Measurements from ENCODE around the gene IL17RA.

IL17RA gene

DNA sequence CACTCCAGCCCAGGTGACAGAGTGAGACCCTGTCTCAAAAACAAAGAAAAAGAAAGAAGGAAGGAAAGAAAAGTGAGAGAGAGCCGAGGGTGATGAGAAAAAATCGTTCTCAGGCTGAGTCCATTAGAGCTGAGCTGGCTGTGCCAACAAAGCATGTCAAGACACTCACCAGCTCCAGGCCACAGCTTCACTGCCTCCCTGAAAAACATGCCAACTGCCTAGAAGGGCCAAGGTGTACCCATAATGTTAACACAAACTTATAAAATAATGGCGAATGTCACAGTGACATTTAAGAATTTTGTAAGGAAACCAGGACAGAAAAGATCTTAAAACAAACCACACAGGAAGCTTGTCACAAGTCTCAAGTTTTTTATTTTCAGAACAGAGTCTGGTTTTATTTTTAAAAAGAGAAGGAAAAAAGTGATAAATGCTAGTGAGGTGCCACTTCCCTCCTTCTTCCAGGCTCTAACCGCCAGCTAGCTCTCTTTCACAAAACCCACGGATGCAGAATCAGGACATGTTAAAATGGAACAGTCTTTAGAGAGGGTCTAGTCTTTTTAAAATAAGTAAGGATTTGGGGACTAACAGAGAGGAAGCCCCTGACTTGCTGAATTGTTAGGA is 31.3 kb downstream of the IL17RA start:
- CTCF ChIA-PET = interaction anchor here (1.6 to 3.6 kb wide), 3 partner anchors 9 to 56 kb away, joined by 9 to 15 read pairs (median 14); no protein-coding TSS in a partner anchor
- Mint-ChIP-seq H3K4me3 (peak overlapping the region; percentile 46), H3K36me3 (peaks cover 18% of the 10 kb centered on the region), H3K27ac (peak overlapping the region; percentile 86), H3K9me3 (no peaks in the 10 kb centered on the region), H3K4me1 (peaks cover 59% of the 10 kb centered on the region), H3K27me3 (peaks cover 27% of the 10 kb centered on the region)
- no peak for DNase-seq

DNA sequence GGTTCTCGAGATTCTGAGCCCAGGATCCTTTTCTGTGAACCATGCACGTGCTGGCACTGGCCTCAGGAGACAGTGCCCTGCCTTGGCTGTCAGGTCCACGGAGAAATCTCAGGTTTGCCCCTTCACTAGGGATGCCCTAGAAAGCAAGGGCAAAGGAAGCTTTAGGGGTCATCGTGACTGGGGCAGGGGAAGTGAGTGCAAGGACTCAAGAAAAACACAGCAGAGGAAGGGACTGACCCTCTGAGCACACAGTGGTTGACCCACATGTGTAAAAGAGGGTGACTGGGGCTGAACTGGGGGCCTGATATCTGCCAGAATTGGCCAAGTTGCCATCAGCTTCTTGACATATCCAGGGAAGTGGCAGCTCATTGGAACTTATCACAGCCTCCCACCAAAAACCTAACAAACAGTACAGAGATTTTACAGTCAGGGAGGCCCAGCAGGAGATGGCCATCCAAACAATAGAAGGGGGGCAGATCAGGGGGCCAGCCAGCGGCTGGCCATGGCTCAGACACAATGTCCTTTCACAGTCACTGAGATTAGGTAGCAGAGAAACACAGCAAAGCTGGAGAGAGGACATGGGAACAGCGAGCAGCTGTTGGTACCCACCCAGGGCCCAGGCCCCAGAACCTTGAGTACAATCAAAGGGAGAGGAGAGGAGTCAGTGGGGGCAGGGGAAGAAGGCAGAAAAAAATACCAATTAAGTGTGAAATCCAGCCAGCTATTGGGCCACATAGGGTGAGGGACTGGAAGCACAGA is 32.0 kb downstream of the IL17RA start:
- no peaks in the 10 kb centered on the region for H3K9me3 Mint-ChIP-seq
- peak overlapping the region; percentile 86 for H3K27ac Mint-ChIP-seq
- H3K36me3 Mint-ChIP-seq = peaks cover 12% of the 10 kb centered on the region
- DNase-seq = no peak
- peak overlapping the region; percentile 5 for H3K4me3 Mint-ChIP-seq
- peaks cover 34% of the 10 kb centered on the region for H3K27me3 Mint-ChIP-seq
- CTCF ChIA-PET = interaction anchor here (1.6 to 3.6 kb wide), 3 partner anchors 10 to 55 kb away, joined by 9 to 15 read pairs (median 14); no protein-coding TSS in a partner anchor
- H3K4me1 Mint-ChIP-seq = peaks cover 58% of the 10 kb centered on the region

DNA sequence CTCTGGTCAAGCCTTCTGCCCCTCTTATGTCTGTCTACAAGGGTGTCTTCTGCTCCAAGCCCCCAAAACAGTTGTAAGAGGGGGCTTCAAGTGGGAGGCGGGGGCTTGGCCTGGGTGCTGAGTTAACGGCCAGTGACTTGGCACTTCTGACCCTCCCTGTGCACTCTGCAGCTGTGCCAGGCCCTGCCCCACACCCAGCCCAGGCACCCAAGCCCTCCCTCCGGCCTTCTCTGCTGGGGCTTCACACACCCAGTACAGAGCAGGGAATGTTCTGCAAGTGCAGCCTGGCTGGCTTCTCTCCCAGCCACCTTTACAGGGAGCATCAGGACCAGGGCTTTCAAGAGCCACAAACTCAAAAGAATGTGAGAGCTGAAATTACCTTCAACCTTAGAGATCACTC is 32.6 kb downstream of the IL17RA start:
- CTCF ChIA-PET = interaction anchor here (1.6 to 3.6 kb wide), 3 partner anchors 10 to 54 kb away, joined by 9 to 15 read pairs (median 14); no protein-coding TSS in a partner anchor
- H3K27ac Mint-ChIP-seq = peak overlapping the region; percentile 86
- H3K4me1 Mint-ChIP-seq = peaks cover 58% of the 10 kb centered on the region
- no peaks in the 10 kb centered on the region for H3K9me3 Mint-ChIP-seq
- peaks cover 41% of the 10 kb centered on the region for H3K27me3 Mint-ChIP-seq
- peaks cover 9% of the 10 kb centered on the region for H3K36me3 Mint-ChIP-seq
- no peak for DNase-seq
- H3K4me3 Mint-ChIP-seq = peak overlapping the region; percentile 59

DNA sequence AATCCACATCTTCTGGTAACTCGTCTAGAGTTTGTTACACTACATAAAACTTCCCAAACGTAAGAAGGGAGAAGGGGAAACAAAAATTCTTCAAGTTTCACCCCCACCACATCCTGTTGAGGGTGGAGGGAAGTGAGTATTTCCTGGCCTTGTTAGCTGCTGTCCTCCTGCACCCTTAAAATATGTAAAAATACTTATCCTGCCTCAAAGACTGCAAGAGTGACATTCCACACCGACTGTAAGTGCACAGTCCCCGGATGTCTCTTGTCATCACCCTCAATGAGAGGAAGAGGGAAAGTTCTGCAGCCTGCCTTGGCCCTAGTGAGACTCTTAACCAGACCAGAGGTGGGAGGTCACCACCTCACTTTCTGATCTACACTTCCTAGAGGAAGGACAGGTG is 33.1 kb downstream of the IL17RA start:
- no peaks in the 10 kb centered on the region for H3K9me3 Mint-ChIP-seq
- peaks cover 6% of the 10 kb centered on the region for H3K36me3 Mint-ChIP-seq
- CTCF ChIA-PET = interaction anchor here (1.3 to 3.6 kb wide), 3 partner anchors 11 to 54 kb away, joined by 5 to 15 read pairs (median 14); no protein-coding TSS in a partner anchor
- H3K27ac Mint-ChIP-seq = peak overlapping the region; percentile 86
- H3K4me3 Mint-ChIP-seq = peak overlapping the region; percentile 59
- H3K4me1 Mint-ChIP-seq = peaks cover 58% of the 10 kb centered on the region
- H3K27me3 Mint-ChIP-seq = peaks cover 46% of the 10 kb centered on the region
- DNase-seq = peak; percentile 47

DNA sequence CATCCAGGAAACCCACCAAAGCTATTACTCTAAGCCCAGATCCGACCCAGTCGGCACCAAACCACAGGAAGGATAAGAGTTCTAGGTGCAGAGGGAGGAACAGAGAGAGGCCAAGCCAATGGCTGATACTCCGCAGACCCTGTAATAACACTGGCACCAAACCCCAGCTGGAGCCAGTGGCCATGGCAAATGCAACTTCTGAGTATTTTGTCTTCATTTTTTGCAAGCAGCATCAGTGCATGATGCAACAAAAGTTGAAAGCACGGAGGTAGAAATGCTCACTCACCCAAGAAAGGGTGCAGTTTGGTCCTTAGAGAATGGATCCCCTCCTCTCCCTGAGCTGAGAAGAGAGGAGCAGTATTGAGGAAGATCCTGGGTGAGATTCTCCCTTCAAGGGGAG is 33.5 kb downstream of the IL17RA start:
- H3K4me3 Mint-ChIP-seq = peak overlapping the region; percentile 59
- H3K36me3 Mint-ChIP-seq = peaks cover 6% of the 10 kb centered on the region
- peaks cover 58% of the 10 kb centered on the region for H3K4me1 Mint-ChIP-seq
- no peak for DNase-seq
- CTCF ChIA-PET = interaction anchor here (1.3 to 3.6 kb wide), 3 partner anchors 11 to 53 kb away, joined by 5 to 15 read pairs (median 14); no protein-coding TSS in a partner anchor
- peaks cover 50% of the 10 kb centered on the region for H3K27me3 Mint-ChIP-seq
- H3K9me3 Mint-ChIP-seq = no peaks in the 10 kb centered on the region
- H3K27ac Mint-ChIP-seq = peak overlapping the region; percentile 86

DNA sequence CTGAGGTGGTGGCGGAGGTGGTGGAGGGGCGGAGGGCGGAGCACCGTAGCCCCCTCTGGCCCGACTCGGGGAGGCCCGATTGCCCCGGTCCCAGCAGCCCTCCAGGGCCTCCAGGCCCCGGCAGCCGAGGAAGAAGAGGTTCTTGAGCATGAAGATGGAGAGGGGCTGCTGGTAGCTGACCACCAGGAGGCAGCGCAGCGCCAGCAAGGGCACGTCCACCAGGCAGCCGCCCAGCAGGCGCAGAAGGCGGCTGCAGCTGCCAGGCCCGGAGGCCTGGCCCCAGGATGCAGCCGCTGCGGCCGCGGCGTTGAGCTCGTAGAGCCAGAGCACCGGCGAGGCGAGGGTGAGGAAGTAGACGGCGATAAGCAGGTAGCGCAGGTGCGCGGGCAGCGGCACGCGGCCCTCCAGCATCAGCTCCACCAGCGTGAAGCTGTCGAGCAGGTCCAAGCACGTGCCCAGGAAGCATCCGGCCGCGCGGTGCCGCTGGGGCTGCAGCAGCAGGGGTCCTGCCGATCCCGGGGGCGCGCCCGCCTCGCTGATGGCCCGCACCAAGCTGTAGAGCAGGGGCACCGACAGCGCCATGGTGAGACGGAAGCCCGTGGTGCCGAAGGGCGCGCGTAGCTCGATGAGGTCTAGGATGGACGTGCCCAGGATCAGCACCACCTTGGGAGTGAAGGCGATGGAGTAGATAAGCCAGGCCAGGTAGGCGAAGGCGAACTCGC is 34.8 kb downstream of the IL17RA start:
- Mint-ChIP-seq H3K4me1 (peaks cover 50% of the 10 kb centered on the region), H3K36me3 (peaks cover 2% of the 10 kb centered on the region), H3K4me3 (peak overlapping the region; percentile 44), H3K9me3 (no peaks in the 10 kb centered on the region), H3K27me3 (peaks cover 59% of the 10 kb centered on the region), H3K27ac (no peak overlapping the region)
- CTCF ChIA-PET = no interaction called here
- DNase-seq = no peak

DNA sequence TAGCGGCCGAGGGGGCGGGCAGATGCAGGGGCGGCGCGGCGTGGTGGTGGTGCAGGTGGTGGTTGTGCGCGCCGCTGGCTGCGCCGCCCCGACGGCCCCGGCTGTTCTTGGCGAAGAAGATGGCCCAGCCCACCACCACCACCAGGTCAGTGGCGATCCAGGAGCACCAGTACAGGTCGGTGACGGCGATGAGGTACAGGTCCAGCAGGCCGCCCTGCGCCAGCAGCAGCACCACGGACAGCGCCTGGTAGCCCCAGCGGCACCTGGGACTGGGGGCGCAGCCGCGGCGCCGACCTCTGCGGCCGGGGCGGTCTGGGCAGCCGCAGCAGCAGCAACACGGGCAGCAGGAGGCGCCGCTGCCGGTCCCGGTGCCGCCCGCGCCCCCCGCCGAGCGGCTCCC is 35.5 kb downstream of the IL17RA start:
- Mint-ChIP-seq H3K27me3 (peaks cover 59% of the 10 kb centered on the region), H3K4me1 (peaks cover 43% of the 10 kb centered on the region), H3K27ac (no peak overlapping the region), H3K9me3 (no peaks in the 10 kb centered on the region), H3K4me3 (no peak overlapping the region), H3K36me3 (peaks cover 2% of the 10 kb centered on the region)
- CTCF ChIA-PET = no interaction called here
- peak; percentile 76 for DNase-seq

DNA sequence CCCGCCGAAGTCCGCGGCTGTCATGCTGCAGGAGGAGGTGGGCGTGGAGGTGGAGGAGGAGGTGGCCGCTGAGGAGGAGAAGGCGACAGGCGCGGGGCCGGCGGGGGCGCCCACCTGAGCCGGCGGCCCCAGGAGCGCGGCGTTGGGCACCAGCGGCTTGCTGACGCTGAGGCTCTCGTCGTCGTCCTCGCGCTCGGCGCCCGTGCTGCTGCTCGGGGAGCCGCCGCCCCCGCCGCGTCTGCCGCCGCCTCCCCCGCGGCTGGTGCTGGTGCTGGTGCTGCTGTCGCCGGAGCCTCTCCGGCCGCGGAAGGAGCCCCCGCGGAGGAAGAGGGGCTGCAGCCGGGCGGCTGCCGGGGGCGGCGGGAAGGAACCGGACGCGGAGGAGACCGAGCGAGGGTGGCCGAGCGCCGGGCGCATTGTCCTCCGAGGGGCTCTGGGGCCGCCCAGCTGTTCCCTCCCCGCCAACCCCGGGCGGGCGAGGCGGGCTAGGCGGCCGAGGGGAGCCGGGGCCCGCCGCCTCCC is 36.0 kb downstream of the IL17RA start:
- Mint-ChIP-seq H3K36me3 (peaks cover 2% of the 10 kb centered on the region), H3K4me1 (peaks cover 38% of the 10 kb centered on the region), H3K4me3 (no peak overlapping the region), H3K27ac (no peak overlapping the region), H3K9me3 (no peaks in the 10 kb centered on the region), H3K27me3 (peaks cover 59% of the 10 kb centered on the region)
- CTCF ChIA-PET = no interaction called here
- DNase-seq = peak; percentile 45

DNA sequence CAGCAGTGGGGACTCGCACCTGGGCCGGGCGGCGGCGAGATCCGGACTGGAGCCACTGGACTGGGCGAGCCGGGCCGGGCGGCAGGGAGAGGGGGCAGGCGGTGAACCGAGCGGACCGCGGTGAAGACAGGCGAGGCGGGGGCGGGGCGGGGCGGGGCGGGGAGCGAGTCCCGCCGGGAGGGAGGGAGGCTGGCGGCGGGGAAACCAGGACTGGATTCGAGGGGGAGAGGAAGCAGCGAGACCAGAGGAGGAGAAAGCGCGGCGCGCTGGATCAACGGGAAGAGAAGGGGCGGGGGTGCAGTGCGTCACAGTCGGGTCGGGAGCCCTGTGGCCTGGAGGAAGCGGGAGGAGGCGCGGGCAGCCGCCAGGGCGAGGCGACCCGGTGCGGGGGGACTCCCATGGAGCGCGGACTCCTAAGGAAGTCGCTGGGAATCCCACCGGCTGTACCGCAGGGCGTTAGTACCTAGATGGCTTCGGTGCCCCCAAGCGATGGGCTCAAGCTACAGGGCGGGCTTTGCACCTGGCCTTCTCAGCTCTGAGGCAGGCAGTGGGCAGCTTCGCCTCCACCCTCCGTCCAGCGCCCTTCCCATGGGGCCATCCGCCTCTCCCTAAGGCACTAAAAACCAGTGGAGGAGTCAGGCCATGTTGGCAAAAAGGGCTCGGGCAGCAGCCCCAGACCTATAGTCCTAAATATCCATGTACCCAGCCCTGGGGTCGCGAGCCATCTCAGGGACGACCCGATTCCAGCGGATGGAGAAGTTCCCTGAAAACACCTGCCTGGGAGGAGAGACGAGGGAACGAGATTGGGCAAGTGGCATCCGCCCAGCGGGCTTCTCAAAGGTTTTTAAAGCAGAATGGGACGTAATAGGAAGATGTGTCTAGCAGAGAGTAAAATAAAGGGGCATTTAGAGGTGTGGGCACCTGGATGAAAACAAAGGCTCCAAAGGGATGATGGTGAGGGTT is 36.7 kb downstream of the IL17RA start, which contains the start of gene TMEM121B:
Gene TMEM121B, minus strand, starts transcription at position 128 of the 963 bp plus-strand sequence. CDS start 233 bp downstream, outside the sequence.
- Mint-ChIP-seq H3K36me3 (peaks cover 2% of the 10 kb centered on the region), H3K27me3 (peaks cover 59% of the 10 kb centered on the region), H3K4me3 (peak within 1 kb of the TSS; percentile 58), H3K27ac (no peak within 1 kb of the TSS), H3K9me3 (no peaks in the 10 kb centered on the region), H3K4me1 (peaks cover 31% of the 10 kb centered on the region)
- CTCF ChIA-PET = no interaction called here
- peak; percentile 55 for DNase-seq

DNA sequence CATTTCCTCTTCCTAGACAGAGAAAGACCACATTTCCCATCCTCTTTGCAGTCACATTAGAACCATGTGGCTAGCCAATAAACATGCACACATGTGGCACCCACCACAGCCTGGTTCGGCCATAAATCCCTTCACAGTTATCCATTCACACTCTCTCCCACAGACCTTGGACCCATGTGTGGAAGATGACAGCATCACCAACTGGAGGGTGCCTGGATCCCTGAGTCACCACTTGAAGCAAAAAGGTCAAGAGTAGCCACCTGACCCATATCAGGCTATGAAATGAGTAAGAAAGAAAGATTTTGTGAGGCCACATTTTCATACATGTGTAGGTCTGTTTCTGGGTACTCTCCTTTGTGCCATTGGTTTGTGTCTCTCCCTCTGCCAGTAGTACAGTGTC is 45.4 kb downstream of the IL17RA start:
- DNase-seq = no peak
- Mint-ChIP-seq H3K27me3 (peaks cover 10% of the 10 kb centered on the region), H3K9me3 (no peaks in the 10 kb centered on the region), H3K4me1 (no peaks in the 10 kb centered on the region), H3K36me3 (peaks cover 3% of the 10 kb centered on the region), H3K4me3 (no peak overlapping the region), H3K27ac (no peak overlapping the region)
- CTCF ChIA-PET = no interaction called here

DNA sequence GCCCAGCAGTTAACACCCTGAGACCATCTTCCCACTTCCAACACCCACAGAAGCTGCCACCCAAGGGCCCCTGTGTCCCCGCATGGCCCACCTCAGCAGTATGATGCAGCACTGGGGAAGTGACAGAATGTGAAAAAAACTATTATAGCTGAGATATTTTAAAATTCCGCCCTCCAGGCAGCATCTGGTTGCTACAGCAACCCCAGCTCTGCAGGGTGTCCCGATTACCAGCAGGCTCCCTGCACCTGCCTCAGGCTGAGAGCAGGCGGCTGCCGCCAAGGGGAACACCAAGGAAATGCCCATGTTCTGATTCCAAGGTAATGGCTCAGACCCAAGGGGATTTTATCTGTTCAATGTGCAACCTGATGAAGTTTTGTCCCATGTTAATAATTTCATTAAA is 46.9 kb downstream of the IL17RA start:
- no peak for DNase-seq
- Mint-ChIP-seq H3K27me3 (peaks cover 10% of the 10 kb centered on the region), H3K9me3 (no peaks in the 10 kb centered on the region), H3K4me3 (no peak overlapping the region), H3K27ac (no peak overlapping the region), H3K4me1 (no peaks in the 10 kb centered on the region), H3K36me3 (peaks cover 3% of the 10 kb centered on the region)
- CTCF ChIA-PET = interaction anchor here (1.3 kb wide), 1 partner anchor 40 kb away, joined by 4 read pairs; no protein-coding TSS in a partner anchor

DNA sequence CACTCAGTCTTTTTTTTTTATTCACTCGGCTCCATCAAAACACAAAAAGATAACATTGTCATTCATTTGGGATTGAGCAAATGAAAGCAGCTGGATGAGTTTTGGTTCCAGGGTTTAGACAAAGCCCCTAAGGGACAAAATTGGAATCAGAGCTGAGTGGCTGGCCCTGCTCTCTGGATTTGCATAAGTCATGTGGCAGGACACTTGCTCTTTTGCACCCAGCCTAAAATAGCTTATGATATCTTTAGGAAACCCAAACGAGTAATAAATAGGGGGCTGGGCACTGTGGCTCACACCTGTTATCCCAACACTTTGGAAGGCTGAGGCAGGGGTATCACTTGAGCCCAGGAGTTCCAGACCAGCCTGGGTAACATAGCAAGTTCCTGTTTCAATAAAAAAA is 47.3 kb downstream of the IL17RA start:
- H3K36me3 Mint-ChIP-seq = peaks cover 3% of the 10 kb centered on the region
- H3K9me3 Mint-ChIP-seq = no peaks in the 10 kb centered on the region
- no peak overlapping the region for H3K27ac Mint-ChIP-seq
- peaks cover 10% of the 10 kb centered on the region for H3K27me3 Mint-ChIP-seq
- CTCF ChIA-PET = interaction anchor here (1.3 kb wide), 1 partner anchor 40 kb away, joined by 4 read pairs; no protein-coding TSS in a partner anchor
- no peaks in the 10 kb centered on the region for H3K4me1 Mint-ChIP-seq
- DNase-seq = no peak
- no peak overlapping the region for H3K4me3 Mint-ChIP-seq

DNA sequence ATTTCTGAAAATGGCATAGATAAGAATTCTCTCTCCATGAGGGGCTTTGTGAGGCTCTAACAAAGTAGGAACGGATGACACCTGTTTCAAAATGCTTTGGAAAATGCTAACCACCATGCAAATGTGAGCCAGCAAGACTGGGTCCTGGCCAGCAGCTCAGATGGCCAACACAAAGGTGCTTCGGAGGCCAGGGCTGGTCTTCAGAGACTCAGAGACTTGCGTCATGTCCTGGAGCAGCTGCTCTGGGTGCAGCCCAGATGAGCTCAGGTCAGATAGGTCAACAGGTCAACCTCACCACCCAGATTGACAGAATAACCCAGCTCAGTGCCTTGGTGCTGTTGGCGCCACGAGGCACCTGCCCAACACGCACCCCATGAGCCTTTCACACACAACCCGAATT is 48.3 kb downstream of the IL17RA start:
- CTCF ChIA-PET = no interaction called here
- Mint-ChIP-seq H3K27me3 (peaks cover 2% of the 10 kb centered on the region), H3K36me3 (peaks cover 5% of the 10 kb centered on the region), H3K27ac (no peak overlapping the region), H3K4me1 (no peaks in the 10 kb centered on the region), H3K4me3 (no peak overlapping the region), H3K9me3 (no peaks in the 10 kb centered on the region)
- no peak for DNase-seq

Measured in activated naive CD4-positive, alpha-beta T cell treated with anti-CD3 and anti-CD28 coated beads, Interleukin-2, amount 10 ng/mL, durations not matched to agents 7 days and 5 days (primary cell).